ENCODE data around the gene ARFRP1.

GRCh38 chr20:63749597-63750508 is 42.1 kb upstream of the ARFRP1 start:
- TF ChIP-seq YY1 (IDR thresholded peaks at IDR 0.05; ENCODE audit: insufficient read depth, insufficient read length) (no peak), SUZ12 (IDR thresholded peaks at IDR 0.05; ENCODE audit: extremely low read depth, insufficient read depth, insufficient read length) (no peak)
